AG04450 (cell line): Measurements from ENCODE around the gene CEP162. TPM values are rescaled to one million over a fixed set of nuclear protein-coding genes. Genes with fewer than 3 reads are reported as not detected.

Experiments
- CTCF ChIA-PET: fragments of 300-600, 350-600 bp; formaldehyde crosslinking; extraction: SDS; loops from one replicate; lab custom pipeline; 2022; ENCODE audit warnings: antibody characterized with exemption, inconsistent platforms; lab: Charles Lee
- POLR2A ChIA-PET: fragments of 350-600 bp; formaldehyde crosslinking; extraction: SDS; loops from one replicate; lab custom pipeline; 2021; ENCODE audit warnings: antibody characterized with exemption, inconsistent platforms; lab: Yijun Ruan, JAX
- DNase-seq: peaks from one replicate; pipeline ENCODE4 v3.0.0-alpha.2; 2011; ENCODE audit warnings: low read depth, low spot score
- H3K27ac ChIP-seq: one replicate; pipeline ENCODE4 v1.5.1; 2012; ENCODE audit warnings: low read depth, low read length, control low read depth
- H3K27me3 ChIP-seq: one replicate; pipeline ENCODE4 v1.6.0; 2012; ENCODE audit warnings: low read length; ENCODE audit not compliant: control insufficient read depth, insufficient read depth
- H3K4me3 ChIP-seq: 2 replicates; pipeline ENCODE4 v1.5.1; 2011; ENCODE audit warnings: mild to moderate bottlenecking, low read depth, low read length, control low read depth
- H3K9me3 ChIP-seq: 2 replicates; pipeline ENCODE4 v1.5.1; 2012; ENCODE audit warnings: low read length; ENCODE audit not compliant: control insufficient read depth, insufficient read depth
- CTCF ChIP-seq: IDR thresholded peaks from 2 replicates; pipeline ENCODE4 v1.5.1; 2011; ENCODE audit warnings: low read depth, low read length, control low read depth, inconsistent platforms
- polyA plus RNA-seq: library from polyadenylated mRNA; depleted of rRNA; stranded (reverse); fragments of >200 nt; gene quantifications from 2 replicates; pipeline ENCODE4 v1.2.3, GENCODE V29; 2011

The CEP162 gene
- polyA plus RNA-seq, 1 experiment, result 5.3 TPM

- Histone ChIP-seq H3K27ac (no peak overlapping the region), H3K27me3 (no peaks in the 10 kb centered on the region), H3K4me3 (no peak overlapping the region), H3K9me3 (no peaks in the 10 kb centered on the region)
- TF ChIP-seq CTCF, result no peak
- POLR2A ChIA-PET, result no interaction called here
- DNase-seq, result no peak
- CTCF ChIA-PET, result no interaction called here
Measured at GRCh38 chr6:84271061-84271716, 43.7 kb upstream of the CEP162 start.

- Histone ChIP-seq H3K4me3 (no peak overlapping the region), H3K27ac (no peak overlapping the region), H3K9me3 (no peaks in the 10 kb centered on the region), H3K27me3 (no peaks in the 10 kb centered on the region)
- TF ChIP-seq CTCF, result no peak
- DNase-seq, result no peak
- CTCF ChIA-PET, result no interaction called here
- POLR2A ChIA-PET, result no interaction called here
Measured at GRCh38 chr6:84269947-84270733, 42.7 kb upstream of the CEP162 start.

- H3K4me3 ChIP-seq, result no peak overlapping the region
- ChIA-PET POLR2A (no interaction called here), CTCF (no interaction called here)
- no peak for DNase-seq
- H3K27ac ChIP-seq, result no peak overlapping the region
- no peaks in the 10 kb centered on the region for H3K27me3 ChIP-seq
- H3K9me3 ChIP-seq, result no peaks in the 10 kb centered on the region
- TF ChIP-seq CTCF, result no peak
Measured at GRCh38 chr6:84268781-84269180, 41.3 kb upstream of the CEP162 start.

- Histone ChIP-seq H3K27ac (no peak overlapping the region), H3K27me3 (no peaks in the 10 kb centered on the region), H3K4me3 (no peak overlapping the region), H3K9me3 (no peaks in the 10 kb centered on the region)
- ChIA-PET POLR2A (no interaction called here), CTCF (no interaction called here)
- no peak for DNase-seq
- TF ChIP-seq CTCF, result no peak
Measured at GRCh38 chr6:84263557-84263956, 36.1 kb upstream of the CEP162 start.

GRCh38 chr6:84260926-84261325 is 33.5 kb upstream of the CEP162 start:
- DNase-seq, result no peak
- no peak for TF ChIP-seq CTCF
- H3K27me3 ChIP-seq, result no peaks in the 10 kb centered on the region
- POLR2A ChIA-PET, result no interaction called here
- CTCF ChIA-PET, result interaction anchor here (1.4 kb wide), 1 partner anchor 33 kb away, joined by 3 read pairs; the partner anchor contains the start of gene CEP162
- H3K4me3 ChIP-seq, result no peak overlapping the region
- no peaks in the 10 kb centered on the region for H3K9me3 ChIP-seq
- H3K27ac ChIP-seq, result no peak overlapping the region
